A549 (cell line): ENCODE results near the gene TARM1. TPM values are rescaled to one million over a fixed set of nuclear protein-coding genes. Genes with fewer than 3 reads are reported as not detected.
A peak's percentile ranks its signal among the peaks of the same experiment; 100 is the strongest.

ENCODE experiments used
- ATAC-seq, 2 experiments: fragments of 200-7000 bp in 1 of 2; fragments of >200 bp in 1 of 2; cut with Nextera tagmentation in 1 of 2; cut with Tn5 transposase in 1 of 2; 3 replicates each; pipeline versions ENCODE4 v1.8.0 to v1.9.1; 2018 to 2020; ENCODE audit warnings: mild to moderate bottlenecking in 1 of 2, moderate library complexity in 1 of 2
- CTCF ChIA-PET: fragments of 300-600 bp; sonication (Branson Sonifier 250); formaldehyde crosslinking; extraction: SDS; loops from one replicate; lab custom pipeline; 2021; ENCODE audit warnings: antibody characterized with exemption, inconsistent platforms; lab: Yijun Ruan, JAX
- POLR2A ChIA-PET: fragments of 350-600 bp; formaldehyde crosslinking; extraction: SDS; loops from one replicate; lab custom pipeline; 2021; ENCODE audit warnings: antibody characterized with exemption, inconsistent platforms; lab: Yijun Ruan, JAX
- DNase-seq, 2 experiments: peaks; one replicate each; pipeline versions ENCODE4 v3.0.0 to v3.0.0-alpha.2; 2011 to 2016; ENCODE audit warnings: low read depth in 1 of 2, low spot score in 1 of 2
- FAIRE-seq: peaks from 2 replicates; lab custom pipeline; 2011; peaks lifted over from hg19 to GRCh38; lab: Jason Lieb, UNC
- H3K27ac ChIP-seq, 2 experiments: fragments of >200 bp; sonication (Bioruptor Twin); formaldehyde crosslinking; 3 replicates each; pipeline ENCODE4 v1.5.1; 2016 to 2017
- H3K4me1 ChIP-seq: fragments of >200 bp; sonication (Bioruptor Twin); formaldehyde crosslinking; 3 replicates; pipeline ENCODE4 v1.6.1; 2016
- H3K4me2 ChIP-seq: fragments of >200 bp; sonication (Bioruptor Twin); formaldehyde crosslinking; 3 replicates; pipeline ENCODE4 v1.6.1; 2016
- H3K4me3 ChIP-seq: fragments of >200 bp; sonication (Bioruptor Twin); formaldehyde crosslinking; 3 replicates; pipeline ENCODE4 v1.5.1; 2016
- H3K9me3 ChIP-seq: fragments of >200 bp; sonication (Bioruptor Twin); formaldehyde crosslinking; 3 replicates; pipeline ENCODE4 v1.6.1; 2016
- CBX8 ChIP-seq: fragments of 200-600 bp; sonication (generic); IDR thresholded peaks from 2 replicates; pipeline ENCODE4 v1.6.1; 2016
- CEBPB ChIP-seq, 2 experiments: fragments of >200 bp in 1 of 2; sonication (Bioruptor Twin) in 1 of 2; formaldehyde crosslinking in 1 of 2; IDR thresholded peaks; 2 replicates each; pipeline ENCODE4 v1.6.1; 2012 to 2016
- EHMT2 ChIP-seq: fragments of 200-600 bp; sonication (generic); IDR thresholded peaks from 2 replicates; pipeline ENCODE4 v1.6.1; 2016; ENCODE audit warnings: antibody characterized with exemption, low read depth, mild to moderate bottlenecking, moderate library complexity
- GATA3 ChIP-seq: IDR thresholded peaks from 2 replicates; pipeline ENCODE4 v1.6.1; 2012; ENCODE audit warnings: borderline replicate concordance
- HDAC2 ChIP-seq: fragments of 200-600 bp; sonication (generic); IDR thresholded peaks from 2 replicates; pipeline ENCODE4 v1.6.1; 2016
- HOXB13 ChIP-seq: fragments of 250-450 bp; sonication (Bioruptor Pico); IDR thresholded peaks from 2 replicates; pipeline ENCODE4 v1.5.0; 2020; ENCODE audit warnings: low read depth, mild to moderate bottlenecking, moderate library complexity
- HOXB5 ChIP-seq: fragments of 250-450 bp; sonication (Bioruptor Pico); IDR thresholded peaks from 2 replicates; pipeline ENCODE4 v1.5.0; 2020; ENCODE audit warnings: mild to moderate bottlenecking, moderate library complexity
- JUN ChIP-seq, 2 experiments: fragments of >200 bp; sonication (Bioruptor Twin); formaldehyde crosslinking; IDR thresholded peaks; 2 replicates in 1 of 2; 3 replicates in 1 of 2; pipeline ENCODE4 v1.6.1; 2016 to 2017
- JUNB ChIP-seq: fragments of >200 bp; sonication (Bioruptor Twin); formaldehyde crosslinking; IDR thresholded peaks from 2 replicates; pipeline ENCODE4 v1.6.1; 2016
- KDM1A ChIP-seq: fragments of 200-600 bp; sonication (generic); IDR thresholded peaks from 2 replicates; pipeline ENCODE4 v1.6.1; 2016; ENCODE audit warnings: low read depth, mild to moderate bottlenecking
- KDM5A ChIP-seq: fragments of 200-600 bp; sonication (generic); IDR thresholded peaks from 2 replicates; pipeline ENCODE4 v1.6.1; 2016; ENCODE audit warnings: antibody characterized with exemption, mild to moderate bottlenecking
- MAZ ChIP-seq: fragments of 150-350 bp; IDR thresholded peaks from 2 replicates; pipeline ENCODE4 v1.6.1; 2014; ENCODE audit warnings: antibody characterized with exemption, low read depth, low read length, borderline replicate concordance
- RARB ChIP-seq: fragments of 250-450 bp; sonication (Bioruptor Pico); IDR thresholded peaks from 2 replicates; pipeline ENCODE4 v1.8.0; 2021; ENCODE audit warnings: mild to moderate bottlenecking, moderate library complexity
- RFX5 ChIP-seq: fragments of 450-650 bp; IDR thresholded peaks from 2 replicates; pipeline ENCODE4 v1.7.1; 2014; ENCODE audit warnings: antibody characterized with exemption, mild to moderate bottlenecking, moderate library complexity
- RNF2 ChIP-seq: fragments of 200-600 bp; sonication (generic); IDR thresholded peaks from 2 replicates; pipeline ENCODE4 v1.6.1; 2016; ENCODE audit warnings: low read depth, mild to moderate bottlenecking, antibody characterized with exemption, moderate library complexity, borderline replicate concordance
- SMC3 ChIP-seq: fragments of >200 bp; sonication (Bioruptor Twin); formaldehyde crosslinking; IDR thresholded peaks from 3 replicates; pipeline ENCODE4 v1.6.1; 2018; ENCODE audit warnings: inconsistent platforms
- SREBF2 ChIP-seq: fragments of 450-650 bp; IDR thresholded peaks from 2 replicates; pipeline ENCODE4 v1.6.1; 2014; ENCODE audit warnings: mild to moderate bottlenecking, moderate library complexity
- USF2 ChIP-seq: fragments of 450-650 bp; IDR thresholded peaks from 2 replicates; pipeline ENCODE4 v1.6.1; 2014; ENCODE audit warnings: antibody characterized with exemption
- ZFP36 ChIP-seq: fragments of 450-650 bp; IDR thresholded peaks from 2 replicates; pipeline ENCODE4 v1.6.1; 2014; ENCODE audit warnings: borderline replicate concordance; ENCODE audit not compliant: partially characterized antibody
- WGBS: methylation state at CpG from one replicate; pipeline ENCODE4 v1.1.6; 2017; ENCODE audit errors: missing lambda C conversion rate; 5-methylcytosine and 5-hydroxymethylcytosine counted together
- polyA plus RNA-seq, 4 experiments: library from polyadenylated mRNA; depleted of rRNA in 3 of 4; stranded (reverse); fragments of >200 nt; fragmentation: RNase III in 1 of 4; extraction: RNeasy Plus Mini Kit Qiagen cat#74134 plus additional on column Dnase treatment in 1 of 4; gene quantifications; 2 replicates in 3 of 4; 3 replicates in 1 of 4; pipeline ENCODE4 v1.2.3, GENCODE V29; 2011 to 2017
- TF ChIP-seq, protein P1 (sequence below): fragments of >200 bp; sonication (Bioruptor Twin); formaldehyde crosslinking; IDR thresholded peaks from 3 replicates; pipeline ENCODE4 v1.6.1; 2016
- TF ChIP-seq, protein P2 (sequence below): fragments of 200-600 bp; sonication (generic); IDR thresholded peaks from 2 replicates; pipeline ENCODE4 v1.6.1; 2016; ENCODE audit warnings: antibody characterized with exemption, mild to moderate bottlenecking, moderate library complexity

The TARM1 gene
- polyA plus RNA-seq, 2 of the 4 experiments (the other 2 are of a cell fraction), result not detected

GRCh38 chr19:54042989-54043388 is 38.2 kb downstream of the TARM1 start:
- WGBS, result 74% methylated on average over 3 of the region's 3 CpGs

GRCh38 chr19:54041969-54042606 is 39.1 kb downstream of the TARM1 start:
- Histone ChIP-seq H3K27ac (peak overlapping the region in 1 of 2 experiments; percentile 42; a peak in 1 of 6 replicates), H3K4me2 (peak overlapping the region; percentile 42), H3K9me3 (no peaks in the 10 kb centered on the region), H3K4me1 (peaks cover 10% of the 10 kb centered on the region), H3K4me3 (no peak overlapping the region)
- TF ChIP-seq GATA3, result no peak
- no peak for TF ChIP-seq USF2
- TF ChIP-seq ZFP36, result no peak
- TF ChIP-seq JUNB, result no peak
- TF ChIP-seq, protein P1, sequence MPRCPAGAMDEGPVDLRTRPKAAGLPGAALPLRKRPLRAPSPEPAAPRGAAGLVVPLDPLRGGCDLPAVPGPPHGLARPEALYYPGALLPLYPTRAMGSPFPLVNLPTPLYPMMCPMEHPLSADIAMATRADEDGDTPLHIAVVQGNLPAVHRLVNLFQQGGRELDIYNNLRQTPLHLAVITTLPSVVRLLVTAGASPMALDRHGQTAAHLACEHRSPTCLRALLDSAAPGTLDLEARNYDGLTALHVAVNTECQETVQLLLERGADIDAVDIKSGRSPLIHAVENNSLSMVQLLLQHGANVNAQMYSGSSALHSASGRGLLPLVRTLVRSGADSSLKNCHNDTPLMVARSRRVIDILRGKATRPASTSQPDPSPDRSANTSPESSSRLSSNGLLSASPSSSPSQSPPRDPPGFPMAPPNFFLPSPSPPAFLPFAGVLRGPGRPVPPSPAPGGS, result no peak
- TF ChIP-seq KDM5A, result no peak
- no peak for TF ChIP-seq RNF2
- no peak for TF ChIP-seq EHMT2
- TF ChIP-seq KDM1A, result no peak
- TF ChIP-seq HOXB13 (CRISPR knock-in tag), result no peak
- TF ChIP-seq RARB (CRISPR knock-in tag), result no peak
- no peak for TF ChIP-seq RFX5
- no peak for TF ChIP-seq SREBF2
- TF ChIP-seq CEBPB (IDR thresholded peaks at IDR 0.05), result no peak
- no peak for TF ChIP-seq HOXB5
- TF ChIP-seq JUN (IDR thresholded peaks at IDR 0.05), result no peak
- TF ChIP-seq MAZ, result no peak
- TF ChIP-seq, protein P2, sequence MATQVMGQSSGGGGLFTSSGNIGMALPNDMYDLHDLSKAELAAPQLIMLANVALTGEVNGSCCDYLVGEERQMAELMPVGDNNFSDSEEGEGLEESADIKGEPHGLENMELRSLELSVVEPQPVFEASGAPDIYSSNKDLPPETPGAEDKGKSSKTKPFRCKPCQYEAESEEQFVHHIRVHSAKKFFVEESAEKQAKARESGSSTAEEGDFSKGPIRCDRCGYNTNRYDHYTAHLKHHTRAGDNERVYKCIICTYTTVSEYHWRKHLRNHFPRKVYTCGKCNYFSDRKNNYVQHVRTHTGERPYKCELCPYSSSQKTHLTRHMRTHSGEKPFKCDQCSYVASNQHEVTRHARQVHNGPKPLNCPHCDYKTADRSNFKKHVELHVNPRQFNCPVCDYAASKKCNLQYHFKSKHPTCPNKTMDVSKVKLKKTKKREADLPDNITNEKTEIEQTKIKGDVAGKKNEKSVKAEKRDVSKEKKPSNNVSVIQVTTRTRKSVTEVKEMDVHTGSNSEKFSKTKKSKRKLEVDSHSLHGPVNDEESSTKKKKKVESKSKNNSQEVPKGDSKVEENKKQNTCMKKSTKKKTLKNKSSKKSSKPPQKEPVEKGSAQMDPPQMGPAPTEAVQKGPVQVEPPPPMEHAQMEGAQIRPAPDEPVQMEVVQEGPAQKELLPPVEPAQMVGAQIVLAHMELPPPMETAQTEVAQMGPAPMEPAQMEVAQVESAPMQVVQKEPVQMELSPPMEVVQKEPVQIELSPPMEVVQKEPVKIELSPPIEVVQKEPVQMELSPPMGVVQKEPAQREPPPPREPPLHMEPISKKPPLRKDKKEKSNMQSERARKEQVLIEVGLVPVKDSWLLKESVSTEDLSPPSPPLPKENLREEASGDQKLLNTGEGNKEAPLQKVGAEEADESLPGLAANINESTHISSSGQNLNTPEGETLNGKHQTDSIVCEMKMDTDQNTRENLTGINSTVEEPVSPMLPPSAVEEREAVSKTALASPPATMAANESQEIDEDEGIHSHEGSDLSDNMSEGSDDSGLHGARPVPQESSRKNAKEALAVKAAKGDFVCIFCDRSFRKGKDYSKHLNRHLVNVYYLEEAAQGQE, result no peak
- TF ChIP-seq CBX8, result no peak
- TF ChIP-seq SMC3, result no peak
- DNase-seq (no peak), ATAC-seq (peak; percentile 64 to 66; a peak in 5 of 6 replicates), FAIRE-seq (no peak)
- ChIA-PET POLR2A (interaction anchor here (1.0 kb wide), 1 partner anchor 34 kb away, joined by 3 read pairs; no protein-coding TSS in a partner anchor), CTCF (interaction anchor here (0.6 to 7.6 kb wide), 8 partner anchors 12 to 249 kb away, joined by 3 to 69 read pairs (median 4); no protein-coding TSS in a partner anchor)
- 22% methylated on average over 9 of the region's 9 CpGs for WGBS

More at GRCh38 chr19:54042989-54043388, 38.2 kb downstream of the TARM1 start:
- POLR2A ChIA-PET, result no interaction called here
- CTCF ChIA-PET, result interaction anchor here (0.6 to 7.6 kb wide), 13 partner anchors 10 to 297 kb away, joined by 3 to 69 read pairs (median 5); no protein-coding TSS in a partner anchor
- DNase-seq, result no peak
- no peak overlapping the region for H3K4me3 ChIP-seq
- no peak for FAIRE-seq
- ATAC-seq, result no peak
- H3K27ac ChIP-seq, result no peak overlapping the region
- no peak for TF ChIP-seq HDAC2
- TF ChIP-seq MAZ, result no peak
- H3K4me2 ChIP-seq, result no peak overlapping the region
- peaks cover 10% of the 10 kb centered on the region for H3K4me1 ChIP-seq
- 0 out of 3 replicates have a peak, but pooled peaks cover 3% of the 10 kb centered on the region for H3K9me3 ChIP-seq
